Smooth muscle cell (in vitro differentiated cells): Measurements from ENCODE around the gene TRAPPC5. TPM values are rescaled to one million over a fixed set of nuclear protein-coding genes. Genes with fewer than 3 reads are reported as not detected.

Experiments
- DNase-seq: peaks from one replicate; lab custom pipeline; 2025; ENCODE audit not compliant: unreplicated experiment; lab: John Stamatoyannopoulos, UW
- H2AFZ ChIP-seq: fragments of 200-600 bp; sonication (generic); 2 replicates; pipeline ENCODE4 v1.6.0; 2016; ENCODE audit warnings: antibody characterized with exemption, low read depth, mild to moderate bottlenecking
- H3F3A ChIP-seq: fragments of 200-600 bp; sonication (generic); 2 replicates; pipeline ENCODE4 v1.6.0; 2017; ENCODE audit warnings: antibody characterized with exemption, low read depth
- H3K27ac ChIP-seq: fragments of 200-600 bp; sonication (generic); 2 replicates; pipeline ENCODE4 v1.5.1; 2016; ENCODE audit warnings: low read depth, mild to moderate bottlenecking
- H3K27me3 ChIP-seq: fragments of 200-600 bp; sonication (generic); 2 replicates; pipeline ENCODE4 v1.6.1; 2016; ENCODE audit warnings: low read depth, mild to moderate bottlenecking
- H3K36me3 ChIP-seq: fragments of 200-600 bp; sonication (generic); 2 replicates; pipeline ENCODE4 v1.5.1; 2016; ENCODE audit warnings: low read depth
- H3K4me1 ChIP-seq: fragments of 200-600 bp; sonication (generic); 2 replicates; pipeline ENCODE4 v1.5.1; 2016; ENCODE audit warnings: low read depth
- H3K4me2 ChIP-seq: fragments of 200-600 bp; sonication (generic); 2 replicates; pipeline ENCODE4 v1.6.0; 2016; ENCODE audit warnings: mild to moderate bottlenecking
- H3K4me3 ChIP-seq: fragments of 200-600 bp; sonication (generic); 2 replicates; pipeline ENCODE4 v1.5.1; 2016; ENCODE audit warnings: mild to moderate bottlenecking
- H3K79me2 ChIP-seq: fragments of 200-600 bp; sonication (generic); 2 replicates; pipeline ENCODE4 v1.6.0; 2016; ENCODE audit warnings: low read depth, mild to moderate bottlenecking
- H3K9ac ChIP-seq: fragments of 200-600 bp; sonication (generic); 2 replicates; pipeline ENCODE4 v1.6.0; 2016; ENCODE audit warnings: low read depth
- H3K9me3 ChIP-seq: fragments of 200-600 bp; sonication (generic); replicated peaks from 2 replicates; pipeline ENCODE4 v1.5.1; 2016; ENCODE audit warnings: low read depth
- H4K20me1 ChIP-seq: fragments of 200-600 bp; sonication (generic); 2 replicates; pipeline ENCODE4 v1.6.0; 2016; ENCODE audit warnings: low read depth
- CTCF ChIP-seq: fragments of 200-600 bp; sonication (generic); IDR thresholded peaks from 2 replicates; pipeline ENCODE4 v1.5.1; 2017; ENCODE audit warnings: borderline replicate concordance, mild to moderate bottlenecking, antibody characterized with exemption; ENCODE audit not compliant: insufficient read depth, poor library complexity, severe bottlenecking
- WGBS: methylation state at CpG from one replicate; pipeline ENCODE4 v1.1.7; 2016; ENCODE audit warnings: low lambda C conversion rate; 5-methylcytosine and 5-hydroxymethylcytosine counted together
- polyA plus RNA-seq: library from polyadenylated mRNA; unstranded; fragments of >200 nt; fragmentation: Nextera tagmentation; extraction: Ambion mirVana; gene quantifications from 2 replicates; pipeline ENCODE4 v1.2.1, GENCODE V29; 2016
- total RNA-seq: library from RNA; depleted of rRNA; stranded (reverse); fragments of >200 nt; gene quantifications from 2 replicates; pipeline ENCODE4 v1.2.3, GENCODE V29; 2014

The TRAPPC5 gene
- total and polyA plus RNA-seq, 2 experiments from 2014 or later = 61.8 to 166 TPM

DNA sequence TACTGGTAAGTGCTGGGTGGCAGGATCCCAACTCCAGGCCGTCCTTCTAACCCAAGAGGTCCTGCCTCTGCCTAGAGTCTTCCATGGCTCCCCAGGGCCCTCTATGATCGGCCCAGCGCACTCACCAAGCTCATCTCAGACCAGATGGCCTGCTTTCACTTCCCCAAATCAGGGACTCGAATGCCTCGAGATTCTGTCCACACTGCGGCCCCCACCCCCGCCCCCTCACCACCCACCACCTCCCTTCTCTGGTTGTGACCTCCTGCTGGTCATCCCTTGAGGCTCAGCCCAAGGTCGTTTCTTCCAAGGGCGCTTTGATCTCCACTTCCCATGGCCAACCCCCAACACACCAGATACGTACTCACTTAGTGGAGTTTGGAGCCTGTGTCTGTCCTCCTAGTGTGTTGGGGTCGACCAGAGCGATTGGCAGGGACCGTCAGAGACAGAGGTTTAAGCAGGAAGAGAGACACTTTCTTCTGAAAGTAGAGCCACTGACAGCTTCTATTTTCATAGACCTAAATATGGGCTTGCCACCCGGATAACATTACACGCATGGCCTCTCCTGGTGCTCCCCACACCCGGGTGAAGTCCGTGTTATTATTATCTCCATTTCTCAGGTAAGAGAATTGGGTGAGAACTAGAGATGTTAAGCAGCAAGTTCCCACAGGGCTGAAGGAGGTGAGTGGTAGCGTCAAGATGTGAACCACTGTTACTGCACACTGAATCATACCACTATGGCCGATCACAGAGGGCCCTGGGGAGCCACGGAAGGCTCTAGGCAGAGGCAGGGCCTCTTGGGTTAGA lies 21.2 kb downstream of the TRAPPC5 start, which contains the start of gene FCER2:
Gene FCER2 (minus strand): TSS at position 478 of the 804 bp plus-strand sequence. CDS start 2,371 bp downstream, outside the sequence.
- Histone ChIP-seq H3K4me3 (no peak within 1 kb of the TSS), H3K36me3 (no peaks in the 10 kb centered on the region), H3K4me2 (no peak within 1 kb of the TSS), H3K27me3 (peaks cover 12% of the 10 kb centered on the region), H3K9me3 (no peaks in the 10 kb centered on the region), H3K9ac (no peak within 1 kb of the TSS), H4K20me1 (no peaks in the 10 kb centered on the region), H3K27ac (no peak within 1 kb of the TSS), H3F3A (no peaks in the 10 kb centered on the region), H2AFZ (no peak within 1 kb of the TSS), H3K79me2 (no peaks in the 10 kb centered on the region), H3K4me1 (no peaks in the 10 kb centered on the region)
- DNase-seq = no peak
- no peak for TF ChIP-seq CTCF
- WGBS = 78% methylated on average over 14 of the region's 20 CpGs

GRCh38 chr19:7703332-7703731 lies 22.7 kb downstream of the TRAPPC5 start:
- no peak for TF ChIP-seq CTCF
- Histone ChIP-seq H3K4me2 (no peak overlapping the region), H4K20me1 (no peaks in the 10 kb centered on the region), H2AFZ (no peak overlapping the region), H3K36me3 (no peaks in the 10 kb centered on the region), H3K27ac (no peak overlapping the region), H3K9me3 (no peaks in the 10 kb centered on the region), H3K79me2 (no peaks in the 10 kb centered on the region), H3K27me3 (peaks cover 2% of the 10 kb centered on the region), H3K9ac (no peak overlapping the region), H3K4me3 (no peak overlapping the region), H3K4me1 (no peaks in the 10 kb centered on the region), H3F3A (no peaks in the 10 kb centered on the region)
- no peak for DNase-seq
- 86% methylated on average over 7 of the region's 8 CpGs for WGBS

- Histone ChIP-seq H3K9ac (no peak overlapping the region), H4K20me1 (no peaks in the 10 kb centered on the region), H2AFZ (no peak overlapping the region), H3K27me3 (no peaks in the 10 kb centered on the region), H3K4me2 (no peak overlapping the region), H3K4me3 (no peak overlapping the region), H3K79me2 (no peaks in the 10 kb centered on the region), H3K4me1 (no peaks in the 10 kb centered on the region), H3K27ac (no peak overlapping the region), H3K36me3 (no peaks in the 10 kb centered on the region), H3F3A (no peaks in the 10 kb centered on the region), H3K9me3 (no peaks in the 10 kb centered on the region)
- no peak for DNase-seq
- WGBS = 86% methylated on average over 6 of the region's 6 CpGs
- no peak for TF ChIP-seq CTCF
Observed at GRCh38 chr19:7704280-7705060, 23.8 kb downstream of the TRAPPC5 start.
